Stimulated activated CD4-positive, alpha-beta T cell treated with anti-CD3 and anti-CD28 coated beads, Interleukin-15, amount 100 ng/mL, for 48 hours (primary cell): ENCODE measurements around the gene ACVRL1.

ENCODE experiments used
- DNase-seq, 2 donors: peaks; one replicate each; pipeline ENCODE4 v3.0.0-alpha.2; 2020; ENCODE audit warnings: low read depth in 2 of 2

Gene ACVRL1

GRCh38 chr12:51898506-51898905 lies 8.8 kb upstream of the ACVRL1 start:
- no peak for DNase-seq

GRCh38 chr12:51898937-51899336 lies 8.4 kb upstream of the ACVRL1 start:
- DNase-seq: no peak

- no peak for DNase-seq
Measured at GRCh38 chr12:51900323-51900889, 6.9 kb upstream of the ACVRL1 start.

GRCh38 chr12:51901121-51901817 lies 6.0 kb upstream of the ACVRL1 start:
- no peak for DNase-seq

- no peak for DNase-seq
Measured at GRCh38 chr12:51901881-51902280, 5.4 kb upstream of the ACVRL1 start.

GRCh38 chr12:51904951-51905470 lies 2.3 kb upstream of the ACVRL1 start:
- no peak for DNase-seq

- no peak for DNase-seq
Measured at GRCh38 chr12:51905471-51906429, 1.6 kb upstream of the ACVRL1 start.

GRCh38 chr12:51906430-51907082 lies 748 bp upstream of the ACVRL1 start:
- DNase-seq: no peak

- no peak for DNase-seq
Measured at GRCh38 chr12:51907856-51908425, 637 bp downstream of the ACVRL1 start.

GRCh38 chr12:51908876-51909592 lies 1.7 kb downstream of the ACVRL1 start:
- DNase-seq: no peak

GRCh38 chr12:51910168-51910567 lies 2.9 kb downstream of the ACVRL1 start:
- DNase-seq: no peak

- DNase-seq: no peak
Measured at GRCh38 chr12:51910691-51911090, 3.4 kb downstream of the ACVRL1 start.

GRCh38 chr12:51911307-51911706 lies 4.0 kb downstream of the ACVRL1 start:
- DNase-seq: no peak

- no peak for DNase-seq
Measured at GRCh38 chr12:51911788-51912711, 4.7 kb downstream of the ACVRL1 start.

- no peak for DNase-seq
Measured at GRCh38 chr12:51913071-51914033, 6.0 kb downstream of the ACVRL1 start.

- DNase-seq: no peak
Measured at GRCh38 chr12:51914034-51914923, 7.0 kb downstream of the ACVRL1 start.

- DNase-seq: no peak
Measured at GRCh38 chr12:51915003-51915625, 7.8 kb downstream of the ACVRL1 start.
